ENCODE results near the gene CFLAR.
A peak's percentile ranks its signal among the peaks of the same experiment; 100 is the strongest.

CFLAR gene

GRCh38 chr2:201126308-201127151, 10.6 kb downstream of the CFLAR start:
- peaks cover 22% of the 10 kb centered on the region for H3K4me1 Mint-ChIP-seq
- H3K27ac Mint-ChIP-seq: no peak overlapping the region
- H3K9me3 Mint-ChIP-seq: no peaks in the 10 kb centered on the region
- no peak for DNase-seq
- H3K27me3 Mint-ChIP-seq (ENCODE audit: low read depth, poor library complexity): peaks cover 10% of the 10 kb centered on the region
- TF ChIP-seq CTCF (IDR thresholded peaks at IDR 0.05): no peak
- H3K4me3 Mint-ChIP-seq: no peak overlapping the region
- H3K36me3 Mint-ChIP-seq (ENCODE audit: low read depth): no peaks in the 10 kb centered on the region

GRCh38 chr2:201127152-201127511, 11.2 kb downstream of the CFLAR start:
- no peak for TF ChIP-seq CTCF (IDR thresholded peaks at IDR 0.05)
- Mint-ChIP-seq H3K27me3 (ENCODE audit: low read depth, poor library complexity) (peaks cover 10% of the 10 kb centered on the region), H3K4me1 (peaks cover 22% of the 10 kb centered on the region), H3K4me3 (no peak overlapping the region), H3K9me3 (no peaks in the 10 kb centered on the region), H3K27ac (no peak overlapping the region), H3K36me3 (ENCODE audit: low read depth) (no peaks in the 10 kb centered on the region)
- DNase-seq: no peak

GRCh38 chr2:201127570-201127969, 11.6 kb downstream of the CFLAR start:
- no peaks in the 10 kb centered on the region for H3K9me3 Mint-ChIP-seq
- no peak overlapping the region for H3K4me3 Mint-ChIP-seq
- no peaks in the 10 kb centered on the region for H3K36me3 Mint-ChIP-seq (ENCODE audit: low read depth)
- H3K27me3 Mint-ChIP-seq (ENCODE audit: low read depth, poor library complexity): peaks cover 10% of the 10 kb centered on the region
- no peak for TF ChIP-seq CTCF (IDR thresholded peaks at IDR 0.05)
- peaks cover 22% of the 10 kb centered on the region for H3K4me1 Mint-ChIP-seq
- no peak overlapping the region for H3K27ac Mint-ChIP-seq
- no peak for DNase-seq

GRCh38 chr2:201128033-201128432, 12.1 kb downstream of the CFLAR start:
- H3K27ac Mint-ChIP-seq: no peak overlapping the region
- H3K27me3 Mint-ChIP-seq (ENCODE audit: low read depth, poor library complexity): peaks cover 10% of the 10 kb centered on the region
- no peak overlapping the region for H3K4me3 Mint-ChIP-seq
- no peaks in the 10 kb centered on the region for H3K36me3 Mint-ChIP-seq (ENCODE audit: low read depth)
- no peak for TF ChIP-seq CTCF (IDR thresholded peaks at IDR 0.05)
- no peak for DNase-seq
- H3K9me3 Mint-ChIP-seq: no peaks in the 10 kb centered on the region
- H3K4me1 Mint-ChIP-seq: peaks cover 22% of the 10 kb centered on the region

- Mint-ChIP-seq H3K36me3 (ENCODE audit: low read depth) (no peaks in the 10 kb centered on the region), H3K9me3 (no peaks in the 10 kb centered on the region), H3K4me1 (peaks cover 22% of the 10 kb centered on the region), H3K4me3 (no peak overlapping the region), H3K27ac (peak overlapping the region; percentile 33), H3K27me3 (ENCODE audit: low read depth, poor library complexity) (peaks cover 14% of the 10 kb centered on the region)
- no peak for TF ChIP-seq CTCF (IDR thresholded peaks at IDR 0.05)
- no peak for DNase-seq
Measured at GRCh38 chr2:201128933-201129505, 13.1 kb downstream of the CFLAR start.

All from nephron progenitor cell (in vitro differentiated cells).